GM23338 (cell line): ENCODE results near the gene DCLK1. TPM values are rescaled to one million over a fixed set of nuclear protein-coding genes. Genes with fewer than 3 reads are reported as not detected.

Experiments used
- ATAC-seq: fragments of 200-7000 bp; cut with Tn5 transposase; 3 replicates; pipeline ENCODE4 v1.9.1; 2020
- DNase-seq: peaks from one replicate; pipeline ENCODE4 v3.0.0-alpha.2; 2015; ENCODE audit warnings: low spot score
- H2AFZ ChIP-seq: fragments of 200-600 bp; sonication (generic); 2 replicates; pipeline ENCODE4 v1.8.0; 2016; ENCODE audit warnings: antibody characterized with exemption, mild to moderate bottlenecking, moderate library complexity
- H3F3A ChIP-seq: fragments of 200-600 bp; sonication (generic); replicated peaks from 2 replicates; pipeline ENCODE4 v1.8.0; 2017; ENCODE audit warnings: antibody characterized with exemption, mixed run types, low read depth
- H3K27ac ChIP-seq: fragments of 200-600 bp; sonication (generic); 2 replicates; pipeline ENCODE4 v1.6.1; 2016; ENCODE audit warnings: low read depth
- H3K27me3 ChIP-seq: fragments of 200-600 bp; sonication (generic); 2 replicates; pipeline ENCODE4 v1.8.0; 2016; ENCODE audit warnings: mild to moderate bottlenecking, mixed run types, moderate library complexity; ENCODE audit not compliant: insufficient read depth
- H3K36me3 ChIP-seq: fragments of 200-600 bp; sonication (generic); 2 replicates; pipeline ENCODE4 v1.8.0; 2016; ENCODE audit warnings: mild to moderate bottlenecking; ENCODE audit not compliant: insufficient read depth
- H3K4me1 ChIP-seq: fragments of 200-600 bp; sonication (generic); 2 replicates; pipeline ENCODE4 v1.8.0; 2016; ENCODE audit warnings: mild to moderate bottlenecking, moderate library complexity; ENCODE audit not compliant: insufficient read depth
- H3K4me2 ChIP-seq: fragments of 200-600 bp; sonication (generic); 2 replicates; pipeline ENCODE4 v1.7.1; 2017; ENCODE audit warnings: mixed run types
- H3K4me3 ChIP-seq: fragments of 200-600 bp; sonication (generic); 2 replicates; pipeline ENCODE4 v1.6.1; 2016; ENCODE audit warnings: mixed run types
- H3K79me2 ChIP-seq: fragments of 200-600 bp; sonication (generic); replicated peaks from 2 replicates; pipeline ENCODE4 v1.8.0; 2017; ENCODE audit warnings: mild to moderate bottlenecking; ENCODE audit not compliant: insufficient read depth
- H3K9me2 ChIP-seq: fragments of 200-600 bp; sonication (generic); 2 replicates; pipeline ENCODE4 v1.8.0; 2017; ENCODE audit not compliant: insufficient read depth
- H4K20me1 ChIP-seq: fragments of 200-600 bp; sonication (generic); replicated peaks from 2 replicates; pipeline ENCODE4 v1.8.0; 2017; ENCODE audit warnings: mild to moderate bottlenecking; ENCODE audit not compliant: insufficient read depth
- H3K27ac Mint-ChIP-seq: 2 replicates; pipeline ENCODE4 v1.8.0; 2020; ENCODE audit warnings: inconsistent platforms, mild to moderate bottlenecking, moderate library complexity, mixed read lengths
- H3K27me3 Mint-ChIP-seq: 3 replicates; pipeline ENCODE4 v1.8.0; 2022; ENCODE audit warnings: low read depth, mild to moderate bottlenecking, moderate library complexity, mixed read lengths, inconsistent platforms; ENCODE audit not compliant: insufficient read depth, poor library complexity
- H3K36me3 Mint-ChIP-seq: 3 replicates; pipeline ENCODE4 v1.8.0; 2021; ENCODE audit warnings: low read depth, mild to moderate bottlenecking, inconsistent platforms, moderate library complexity, mixed read lengths
- H3K4me1 Mint-ChIP-seq: 3 replicates; pipeline ENCODE4 v1.8.0; 2020; ENCODE audit warnings: mild to moderate bottlenecking, inconsistent platforms, mixed read lengths
- H3K4me3 Mint-ChIP-seq: 3 replicates; pipeline ENCODE4 v1.8.0; 2021; ENCODE audit warnings: moderate library complexity, mild to moderate bottlenecking, inconsistent platforms, mixed read lengths
- H3K9me3 Mint-ChIP-seq: 3 replicates; pipeline ENCODE4 v1.8.0; 2020; ENCODE audit warnings: moderate library complexity, mild to moderate bottlenecking, inconsistent platforms, mixed read lengths
- CREB1 ChIP-seq: fragments of 250-450 bp; sonication (Bioruptor Pico); IDR thresholded peaks from 2 replicates; pipeline ENCODE4 v1.5.0; 2020; ENCODE audit warnings: low read depth, mild to moderate bottlenecking, moderate library complexity
- EZH2phosphoT487 ChIP-seq: fragments of 200-600 bp; sonication (generic); IDR thresholded peaks from one replicate; pipeline ENCODE4 v1.8.1; 2018; ENCODE audit warnings: antibody characterized with exemption; ENCODE audit not compliant: unreplicated experiment
- JUNB ChIP-seq: IDR thresholded peaks from one replicate; pipeline ENCODE4 v1.6.1; 2016; ENCODE audit warnings: antibody characterized with exemption; ENCODE audit not compliant: unreplicated experiment
- NANOG ChIP-seq: IDR thresholded peaks from 2 replicates; pipeline ENCODE4 v1.6.1; 2016; ENCODE audit warnings: antibody characterized with exemption, borderline replicate concordance
- POLR2AphosphoS5 ChIP-seq: IDR thresholded peaks from 2 replicates; pipeline ENCODE4 v1.6.1; 2016; ENCODE audit warnings: antibody characterized with exemption, low read depth
- STAT1 ChIP-seq: IDR thresholded peaks from one replicate; pipeline ENCODE4 v1.6.1; 2016; ENCODE audit warnings: antibody characterized with exemption; ENCODE audit not compliant: unreplicated experiment
- ZNF114 ChIP-seq: fragments of 250-450 bp; sonication (Bioruptor Pico); IDR thresholded peaks from 2 replicates; pipeline ENCODE4 v1.5.0; 2020; ENCODE audit warnings: mild to moderate bottlenecking, moderate library complexity
- ZNF462 ChIP-seq: fragments of 250-450 bp; sonication (Bioruptor Pico); IDR thresholded peaks from 2 replicates; pipeline ENCODE4 v1.5.0; 2020; ENCODE audit warnings: mild to moderate bottlenecking, moderate library complexity
- polyA plus RNA-seq: library from polyadenylated mRNA; unstranded; fragments of >200 nt; fragmentation: Nextera tagmentation; extraction: Ambion mirVana; gene quantifications from 2 replicates; pipeline ENCODE4 v1.2.1, GENCODE V29; 2016
- total RNA-seq: library from RNA; depleted of rRNA; stranded (reverse); fragments of >200 nt; shearing (Covaris generic); gene quantifications from 2 replicates; pipeline ENCODE4 v1.2.3, GENCODE V29; 2014
- TF ChIP-seq, protein P1 (sequence below), 2 experiments: fragments of 200-600 bp in 1 of 2; sonication (generic) in 1 of 2; conservative IDR thresholded peaks; 2 replicates each; pipeline versions ENCODE4 v1.5.1 to v1.6.1; 2016 to 2017; ENCODE audit warnings: antibody characterized with exemption in 2 of 2, low read depth in 2 of 2, mild to moderate bottlenecking in 2 of 2, moderate library complexity in 1 of 2

Gene DCLK1
- total and polyA plus RNA-seq, 2 experiments from 2014 or later: 13.1 to 57.7 TPM

GRCh38 chr13:36114233-36114632, 16.9 kb downstream of the DCLK1 start:
- Histone ChIP-seq H3F3A (no peaks in the 10 kb centered on the region), H3K79me2 (no peaks in the 10 kb centered on the region), H3K4me1 (no peaks in the 10 kb centered on the region; the same call in 1 of the 2 replicates), H2AFZ (no peak overlapping the region), H3K4me2 (no peak overlapping the region), H4K20me1 (no peaks in the 10 kb centered on the region), H3K9me2 (no peaks in the 10 kb centered on the region; the same call in 1 of the 2 replicates), H3K36me3 (no peaks in the 10 kb centered on the region; the same call in 1 of the 2 replicates), H3K27me3 (no peaks in the 10 kb centered on the region), H3K27ac (no peak overlapping the region), H3K4me3 (no peak overlapping the region)
- Mint-ChIP-seq H3K4me3 (no peak overlapping the region), H3K36me3 (peaks cover 4% of the 10 kb centered on the region; the same call in 1 of the 3 replicates), H3K4me1 (0 out of 3 replicates have a peak, but pooled peaks cover 2% of the 10 kb centered on the region), H3K9me3 (no peaks in the 10 kb centered on the region; the same call in 2 of the 3 replicates), H3K27ac (no peak overlapping the region), H3K27me3 (no peaks in the 10 kb centered on the region)
- ATAC-seq: no peak
- DNase-seq: no peak
- no peak for TF ChIP-seq POLR2AphosphoS5
- TF ChIP-seq JUNB: no peak
- TF ChIP-seq ZNF114 (CRISPR knock-in tag): no peak
- TF ChIP-seq ZNF462 (CRISPR knock-in tag): no peak
- no peak for TF ChIP-seq CREB1 (CRISPR knock-in tag)
- no peak for TF ChIP-seq STAT1

GRCh38 chr13:36108954-36109353, 22.2 kb downstream of the DCLK1 start:
- Mint-ChIP-seq H3K4me3 (no peak overlapping the region), H3K27me3 (no peaks in the 10 kb centered on the region), H3K36me3 (peaks cover 4% of the 10 kb centered on the region; the same call in 1 of the 3 replicates), H3K27ac (no peak overlapping the region), H3K9me3 (no peaks in the 10 kb centered on the region), H3K4me1 (no peaks in the 10 kb centered on the region)
- Histone ChIP-seq H3K9me2 (no peaks in the 10 kb centered on the region), H3F3A (no peaks in the 10 kb centered on the region), H2AFZ (no peak overlapping the region), H3K4me2 (no peak overlapping the region), H3K27ac (no peak overlapping the region), H3K79me2 (no peaks in the 10 kb centered on the region), H3K27me3 (no peaks in the 10 kb centered on the region), H4K20me1 (no peaks in the 10 kb centered on the region), H3K36me3 (no peaks in the 10 kb centered on the region), H3K4me1 (no peaks in the 10 kb centered on the region), H3K4me3 (no peak overlapping the region)
- ATAC-seq (no peak), DNase-seq (no peak)
- TF ChIP-seq, protein P1, sequence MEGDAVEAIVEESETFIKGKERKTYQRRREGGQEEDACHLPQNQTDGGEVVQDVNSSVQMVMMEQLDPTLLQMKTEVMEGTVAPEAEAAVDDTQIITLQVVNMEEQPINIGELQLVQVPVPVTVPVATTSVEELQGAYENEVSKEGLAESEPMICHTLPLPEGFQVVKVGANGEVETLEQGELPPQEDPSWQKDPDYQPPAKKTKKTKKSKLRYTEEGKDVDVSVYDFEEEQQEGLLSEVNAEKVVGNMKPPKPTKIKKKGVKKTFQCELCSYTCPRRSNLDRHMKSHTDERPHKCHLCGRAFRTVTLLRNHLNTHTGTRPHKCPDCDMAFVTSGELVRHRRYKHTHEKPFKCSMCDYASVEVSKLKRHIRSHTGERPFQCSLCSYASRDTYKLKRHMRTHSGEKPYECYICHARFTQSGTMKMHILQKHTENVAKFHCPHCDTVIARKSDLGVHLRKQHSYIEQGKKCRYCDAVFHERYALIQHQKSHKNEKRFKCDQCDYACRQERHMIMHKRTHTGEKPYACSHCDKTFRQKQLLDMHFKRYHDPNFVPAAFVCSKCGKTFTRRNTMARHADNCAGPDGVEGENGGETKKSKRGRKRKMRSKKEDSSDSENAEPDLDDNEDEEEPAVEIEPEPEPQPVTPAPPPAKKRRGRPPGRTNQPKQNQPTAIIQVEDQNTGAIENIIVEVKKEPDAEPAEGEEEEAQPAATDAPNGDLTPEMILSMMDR (conservative IDR thresholded peaks at IDR 0.05; ENCODE audit: low read depth in 2 of 2): no peak
- TF ChIP-seq EZH2phosphoT487 (no peak), NANOG (no peak)
